Middle frontal gyrus (tissue), 1 donor: Measurements from ENCODE around the gene IGSF9B.

Experiments used
- DNase-seq: peaks from one replicate; pipeline ENCODE4 v3.0.0-alpha.2; 2015; ENCODE audit warnings: low spot score; ENCODE audit errors: extremely low spot score

The IGSF9B gene

DNA sequence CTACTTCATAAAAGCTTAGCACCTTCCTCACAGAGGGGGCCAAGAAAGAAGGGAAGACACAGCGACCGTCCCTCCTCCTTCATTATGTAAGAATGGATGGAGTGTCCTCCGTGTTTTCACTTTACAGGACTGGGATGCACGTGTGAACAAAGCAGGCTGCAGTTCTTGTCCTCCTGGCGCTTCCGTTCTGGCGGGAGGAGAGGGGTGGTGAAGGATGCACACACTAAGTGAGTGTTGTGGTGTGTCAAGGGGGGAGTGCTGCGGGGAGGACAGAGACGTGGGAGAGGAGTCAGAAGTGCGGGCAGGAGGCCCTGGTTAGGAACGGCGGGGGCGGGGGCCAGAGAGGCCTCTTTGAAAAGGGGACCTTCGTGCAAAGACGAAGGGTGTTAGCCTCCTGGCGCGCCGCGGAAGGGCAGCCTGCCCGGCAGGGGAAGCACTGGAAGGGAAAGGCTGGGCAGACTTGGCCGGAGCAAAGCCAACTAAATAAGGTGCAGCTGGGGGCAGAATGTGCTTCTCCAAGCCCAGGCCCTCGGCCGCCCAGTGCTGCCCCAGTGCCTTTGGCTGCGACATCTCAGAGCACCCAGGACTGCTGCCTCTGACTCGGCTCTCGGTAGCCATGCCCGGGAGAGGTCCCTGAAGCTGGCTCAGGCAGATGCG lies 27.0 kb upstream of the IGSF9B start:
- no peak for DNase-seq

DNA sequence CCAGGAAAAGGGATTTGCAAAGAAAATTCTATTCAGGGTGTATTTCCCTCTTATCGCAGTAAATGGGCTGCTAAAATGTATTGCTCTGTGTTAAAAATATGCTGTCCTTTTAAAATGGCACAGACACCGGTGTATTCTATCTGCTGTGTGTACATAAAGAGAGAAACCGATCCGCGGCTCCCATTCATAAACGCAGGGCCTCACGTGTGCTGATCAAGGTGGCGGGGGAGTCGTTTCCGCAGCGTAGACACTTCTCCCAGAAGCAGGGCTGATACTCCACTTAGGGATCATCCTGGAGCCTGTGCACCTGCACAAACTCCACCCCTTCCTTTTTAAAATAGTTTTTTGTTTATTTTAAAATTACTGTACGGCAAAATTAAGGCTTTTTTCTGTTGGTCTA lies 26.1 kb upstream of the IGSF9B start:
- no peak for DNase-seq

DNA sequence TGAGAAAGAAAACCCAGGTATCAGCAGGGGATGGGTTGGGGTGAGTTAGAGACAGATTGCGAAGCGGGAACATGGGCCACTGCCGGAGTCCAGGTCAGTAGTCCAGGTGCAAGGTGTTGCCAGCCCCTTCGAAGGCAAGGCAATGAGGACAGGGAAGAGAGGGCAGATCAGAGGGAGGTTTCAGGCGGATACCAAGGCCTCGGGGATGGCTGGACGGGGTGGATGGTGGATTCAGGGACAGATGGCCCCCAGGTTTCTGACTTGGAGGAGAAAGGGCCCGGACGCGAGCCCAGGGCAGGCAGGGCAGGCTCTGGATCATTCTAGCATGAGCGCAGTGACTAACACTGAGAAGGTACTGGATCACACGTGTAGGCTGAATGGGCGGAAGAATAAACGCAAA lies 25.4 kb upstream of the IGSF9B start:
- no peak for DNase-seq

DNA sequence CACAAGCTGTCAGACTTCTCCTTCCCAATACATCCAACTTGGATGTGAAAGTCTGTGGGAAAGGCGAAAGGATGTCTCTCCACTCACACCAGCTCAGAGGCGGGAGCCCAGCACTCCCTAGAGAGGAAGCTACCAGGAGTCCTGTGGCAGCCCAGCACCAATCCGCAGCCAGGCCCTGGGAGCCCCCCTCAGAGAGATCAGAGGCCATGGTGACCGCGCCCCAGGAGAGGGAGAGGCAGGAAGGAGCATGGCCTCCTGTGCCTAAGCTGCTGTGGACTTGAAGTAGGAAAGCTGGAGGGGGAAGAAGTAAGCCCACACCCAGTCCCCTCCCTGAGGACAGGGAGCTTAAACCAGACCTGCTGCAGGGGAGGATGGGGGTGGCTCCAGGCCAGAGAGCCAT lies 24.4 kb upstream of the IGSF9B start:
- no peak for DNase-seq

DNA sequence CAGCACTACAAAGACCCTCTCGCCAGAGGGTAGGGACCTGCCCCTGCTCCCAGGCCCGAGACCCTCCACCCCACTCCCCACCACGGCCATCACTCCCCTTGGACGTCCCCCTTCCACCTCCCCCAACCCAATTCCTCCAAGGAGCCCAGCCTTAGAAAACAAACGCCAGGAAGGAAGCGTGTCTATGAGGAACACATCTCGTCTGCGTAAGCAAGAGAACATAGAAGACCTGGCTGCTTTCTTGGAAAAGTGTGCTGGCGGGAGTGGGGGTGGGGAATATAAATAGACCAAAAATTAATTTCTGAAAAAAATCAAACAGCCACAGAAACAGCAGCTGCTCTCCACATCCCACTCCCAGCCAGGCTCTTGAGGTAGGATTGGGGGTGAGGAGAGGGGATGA lies 23.9 kb upstream of the IGSF9B start:
- DNase-seq, result no peak

DNA sequence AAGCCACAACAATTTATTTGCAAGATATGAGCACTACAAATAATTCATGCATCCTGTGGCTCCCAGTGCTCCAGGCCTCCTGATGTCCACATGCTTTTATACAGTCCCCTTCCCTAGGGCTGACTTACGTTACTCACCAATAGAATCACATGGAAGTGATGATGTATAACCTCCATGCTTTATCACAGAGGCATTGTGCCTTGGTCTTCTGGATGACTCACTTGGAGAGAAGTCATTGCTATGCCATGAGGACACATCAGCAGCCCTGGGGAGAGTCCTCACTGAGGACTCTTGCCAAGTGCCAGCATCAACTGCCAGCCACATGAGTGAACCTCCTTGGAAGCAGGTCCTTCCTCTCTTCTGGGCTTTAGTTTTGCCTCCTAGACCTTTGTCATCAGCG lies 22.0 kb upstream of the IGSF9B start:
- DNase-seq, result no peak

DNA sequence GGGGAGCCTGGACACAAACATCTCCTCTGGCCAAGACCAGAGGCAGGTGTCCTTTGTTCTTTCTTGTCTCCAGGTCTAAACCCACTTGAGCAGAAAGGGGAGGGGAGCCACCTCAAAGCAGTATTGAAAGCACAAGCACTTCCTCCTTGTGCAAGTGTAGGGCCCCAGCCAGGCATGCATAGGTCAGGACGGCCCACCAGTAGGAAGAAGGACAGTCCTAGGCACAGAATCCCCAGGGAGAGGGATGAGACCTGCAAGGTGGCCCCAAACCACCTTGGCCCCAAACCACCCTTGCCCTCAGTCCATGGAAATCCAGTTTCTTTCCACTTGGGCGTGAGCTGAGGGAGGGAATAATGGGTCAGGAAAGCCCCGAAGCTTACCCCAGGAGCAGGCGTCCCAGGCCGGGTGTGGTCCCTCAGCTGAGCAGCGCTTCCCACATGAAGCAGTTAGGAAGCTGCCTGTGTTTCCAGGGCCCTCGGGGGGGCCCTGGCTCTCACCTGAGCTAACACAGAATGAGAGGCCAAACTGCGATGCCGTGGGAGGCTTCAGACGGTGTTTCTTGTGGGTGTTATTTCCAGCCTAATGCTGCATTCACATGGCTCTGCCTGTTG lies 20.4 kb upstream of the IGSF9B start:
- no peak for DNase-seq

DNA sequence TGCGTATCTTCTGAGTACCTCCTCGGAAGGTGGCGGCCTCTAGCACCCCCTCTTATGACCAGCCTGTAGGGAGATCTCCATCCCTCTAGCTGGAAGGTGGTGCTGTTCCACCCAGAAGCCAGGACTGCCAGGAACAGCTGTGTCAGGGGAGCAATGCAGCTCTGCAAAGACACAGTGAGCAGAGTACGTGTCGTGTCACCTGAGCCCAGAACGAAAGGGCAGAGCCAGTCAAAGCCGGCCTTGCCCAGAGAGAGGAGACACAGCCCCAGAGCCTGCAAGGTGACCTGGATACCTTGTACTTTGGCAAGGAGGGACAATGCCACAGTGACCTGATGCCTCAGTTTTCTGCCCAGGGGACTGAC lies 18.7 kb upstream of the IGSF9B start:
- no peak for DNase-seq

DNA sequence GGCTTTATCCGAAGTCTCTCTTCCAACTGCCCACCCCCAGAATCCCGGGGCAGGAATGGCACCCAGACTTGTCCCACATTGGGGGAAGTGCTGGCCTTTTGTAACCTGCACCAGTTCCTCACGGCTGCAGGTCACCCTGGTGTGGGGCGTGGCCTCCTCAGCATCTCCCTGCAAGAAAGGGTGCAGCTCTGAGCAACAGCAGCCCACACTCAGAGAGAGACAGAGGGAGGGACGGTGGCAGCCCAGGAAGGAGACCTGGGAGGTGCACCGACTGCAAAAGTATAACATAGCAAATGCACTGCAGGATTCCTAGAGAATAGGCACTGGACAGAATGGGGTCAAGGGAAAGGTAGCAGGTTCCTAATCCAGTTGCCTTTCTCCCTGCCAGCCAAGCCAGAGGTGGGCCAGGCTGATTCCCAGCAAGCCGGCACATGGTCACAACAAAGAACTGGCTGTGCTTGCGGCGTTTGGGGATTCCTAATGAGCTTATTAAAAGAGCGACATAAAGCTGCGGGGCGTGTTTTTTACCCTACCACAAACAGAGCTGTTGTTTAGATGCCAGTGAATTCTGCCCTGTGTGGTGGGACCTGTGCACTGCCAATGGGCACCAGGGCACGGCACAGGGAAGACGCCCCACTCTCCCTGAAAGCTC lies 18.2 kb upstream of the IGSF9B start:
- DNase-seq, result no peak

DNA sequence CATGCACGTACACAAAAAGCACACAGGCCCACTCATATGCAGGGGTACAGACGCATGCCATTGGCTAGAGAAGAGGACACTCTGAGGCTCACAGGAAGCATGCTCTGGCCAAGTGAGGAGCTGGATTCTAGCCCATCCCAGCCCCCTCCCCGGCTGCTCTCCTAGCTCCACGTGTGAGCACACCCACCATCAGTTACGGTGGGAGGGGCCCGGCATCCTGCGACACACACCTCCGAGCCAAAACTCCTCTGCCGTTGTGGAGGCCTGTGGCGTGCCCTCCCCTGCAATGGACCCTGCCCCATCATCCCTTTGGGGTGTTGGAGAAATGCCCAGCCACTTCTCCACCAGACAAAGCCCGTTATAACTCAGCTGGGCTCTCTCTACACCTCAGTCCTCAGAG lies 15.1 kb upstream of the IGSF9B start:
- no peak for DNase-seq

DNA sequence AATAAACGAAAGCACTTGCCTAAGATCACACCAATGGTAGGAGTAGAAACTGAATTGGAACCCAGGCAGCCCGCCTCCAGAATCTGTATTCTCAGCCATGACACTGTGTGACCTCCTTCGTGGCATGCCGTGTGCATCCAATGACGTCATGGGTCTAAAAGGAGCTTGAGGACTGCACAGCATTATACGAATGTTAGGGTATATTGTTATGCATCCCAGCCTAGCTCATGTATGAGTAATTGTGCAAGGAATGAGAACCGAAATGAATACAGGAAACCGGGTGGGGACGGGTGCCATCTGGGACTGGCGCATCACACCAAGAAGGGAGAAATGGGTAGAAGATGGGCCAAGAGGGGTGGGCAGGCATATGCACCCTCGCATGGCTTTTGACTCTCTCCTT lies 12.3 kb upstream of the IGSF9B start:
- DNase-seq, result no peak

DNA sequence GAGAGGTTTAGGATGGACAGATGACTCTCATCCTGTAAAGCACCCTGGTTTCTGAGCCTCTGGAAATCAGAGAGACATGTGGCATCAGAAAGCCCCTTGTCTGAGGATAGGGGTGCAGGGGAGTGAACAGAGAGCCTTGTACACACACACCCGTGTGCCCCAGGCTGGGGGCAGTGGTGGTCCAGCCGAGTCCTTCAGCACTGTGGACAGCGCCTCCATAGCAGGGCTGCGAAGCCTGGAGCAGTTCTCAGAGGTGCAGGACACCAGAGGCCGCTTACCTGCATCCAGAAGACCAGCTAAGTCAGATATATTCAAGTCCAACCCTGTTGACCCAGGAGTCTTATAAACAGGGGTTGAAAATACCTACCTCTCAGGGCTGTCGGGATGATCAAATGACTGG lies 11.5 kb upstream of the IGSF9B start:
- DNase-seq, result no peak

DNA sequence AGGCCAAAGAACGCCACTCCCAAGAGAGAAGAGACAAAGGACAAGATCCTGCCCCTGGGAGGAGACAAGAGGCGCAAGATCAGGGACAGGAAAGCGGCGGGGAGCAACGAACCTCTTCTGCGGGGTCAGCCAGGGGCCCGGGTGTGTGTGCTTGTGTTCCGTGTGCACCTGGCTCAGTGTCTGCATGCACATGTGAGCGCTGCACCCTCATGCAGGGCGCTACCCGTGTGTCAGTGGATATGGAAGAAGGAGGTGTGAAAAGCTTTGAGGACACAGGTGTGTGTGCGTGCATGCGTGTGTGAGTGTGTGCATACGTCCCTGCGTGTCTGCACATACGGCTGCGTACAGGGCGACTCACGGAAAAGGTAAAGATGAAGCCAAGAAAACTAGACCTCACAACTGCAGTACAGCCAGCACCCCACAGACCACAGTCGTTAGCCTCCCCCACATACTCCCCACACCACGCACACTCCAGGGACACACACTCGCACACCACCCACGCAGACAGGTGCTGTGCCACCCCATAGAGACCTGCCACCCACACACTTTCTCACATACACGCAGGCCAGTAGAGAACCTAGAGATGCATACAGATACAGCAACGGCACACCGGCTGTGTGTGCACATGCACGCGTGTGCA lies 11.0 kb upstream of the IGSF9B start:
- no peak for DNase-seq

DNA sequence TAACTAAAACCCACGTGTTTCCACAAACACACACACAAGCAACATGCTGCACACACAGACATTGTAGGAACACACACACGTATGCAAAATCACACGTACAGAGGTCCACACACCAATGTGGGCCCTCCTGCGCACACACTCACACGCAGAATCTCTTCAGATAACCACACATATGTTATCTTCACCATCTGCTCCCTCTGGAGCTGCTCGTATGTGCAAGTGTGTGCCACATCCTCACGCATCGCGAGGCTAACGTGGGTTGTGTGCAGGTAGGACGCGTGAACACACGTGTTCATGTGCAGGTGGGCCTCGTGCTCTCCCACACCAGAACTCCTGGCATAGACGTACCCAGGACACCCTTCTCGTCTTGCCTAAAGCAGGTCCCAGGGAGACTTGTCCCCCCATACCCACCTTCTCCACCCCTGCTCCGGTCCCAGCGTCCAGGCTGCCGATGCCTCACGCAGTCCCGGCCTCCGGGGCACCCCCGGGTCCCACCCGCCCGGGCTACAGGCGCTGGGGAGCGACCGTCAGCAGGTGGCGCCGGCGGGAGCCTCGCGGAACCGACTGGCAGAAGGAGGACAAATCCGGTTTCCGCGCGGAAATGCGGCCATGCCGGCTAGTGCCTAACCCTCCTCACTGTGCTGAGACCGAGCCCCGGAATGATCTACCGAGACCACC lies 10.3 kb upstream of the IGSF9B start:
- DNase-seq, result peak; percentile 50

DNA sequence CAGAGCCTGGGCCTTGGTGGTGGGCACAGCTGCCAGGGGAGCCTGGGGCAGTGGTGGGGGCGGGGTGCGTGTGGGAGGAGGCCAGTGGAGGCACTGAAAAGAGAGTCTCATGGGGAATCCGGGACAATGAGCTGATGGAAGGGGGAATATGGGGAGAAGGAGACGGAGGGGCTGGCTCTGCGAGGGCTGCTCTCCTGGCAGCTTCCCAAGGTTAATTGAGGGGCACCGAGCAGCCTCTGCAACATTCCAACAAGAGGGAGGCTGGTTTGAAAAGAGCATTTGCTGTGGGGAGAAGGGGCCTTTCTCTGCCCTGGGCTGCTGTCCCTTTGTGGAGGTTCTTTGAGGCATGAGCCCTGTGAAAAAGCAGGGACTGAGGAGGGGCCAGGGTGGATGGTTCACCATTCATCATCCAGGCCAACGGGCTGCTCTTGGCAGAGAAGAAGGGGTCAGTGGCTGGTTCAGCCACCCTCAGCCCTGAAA lies 9.4 kb upstream of the IGSF9B start:
- DNase-seq, result no peak

DNA sequence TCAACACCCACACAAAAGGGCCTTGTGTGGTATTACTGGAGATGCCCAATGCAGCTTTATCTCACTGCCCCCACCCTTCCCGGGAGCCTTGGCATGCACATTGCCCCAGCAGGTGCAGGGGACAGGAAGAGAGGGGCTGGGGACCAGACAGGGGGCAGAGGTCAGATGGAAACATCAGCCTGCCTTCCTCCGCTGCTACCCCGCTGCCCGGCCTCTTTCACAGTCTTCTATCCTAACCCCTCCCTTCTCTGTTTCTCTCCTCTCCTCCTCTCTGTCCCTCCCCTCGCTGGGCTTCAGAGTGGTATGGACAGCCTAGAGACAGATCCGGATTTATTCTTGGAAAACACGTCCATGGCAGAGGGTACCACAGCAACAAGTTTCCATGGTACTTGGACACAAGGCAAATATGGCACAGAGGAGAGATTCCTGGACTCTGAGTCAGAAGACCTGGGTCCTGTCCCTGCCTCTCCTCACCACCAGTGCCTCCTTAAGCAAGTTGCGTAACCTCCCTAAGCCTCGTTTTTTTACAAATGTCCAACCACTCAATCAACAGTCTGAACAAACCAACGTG lies 8.3 kb upstream of the IGSF9B start:
- no peak for DNase-seq

DNA sequence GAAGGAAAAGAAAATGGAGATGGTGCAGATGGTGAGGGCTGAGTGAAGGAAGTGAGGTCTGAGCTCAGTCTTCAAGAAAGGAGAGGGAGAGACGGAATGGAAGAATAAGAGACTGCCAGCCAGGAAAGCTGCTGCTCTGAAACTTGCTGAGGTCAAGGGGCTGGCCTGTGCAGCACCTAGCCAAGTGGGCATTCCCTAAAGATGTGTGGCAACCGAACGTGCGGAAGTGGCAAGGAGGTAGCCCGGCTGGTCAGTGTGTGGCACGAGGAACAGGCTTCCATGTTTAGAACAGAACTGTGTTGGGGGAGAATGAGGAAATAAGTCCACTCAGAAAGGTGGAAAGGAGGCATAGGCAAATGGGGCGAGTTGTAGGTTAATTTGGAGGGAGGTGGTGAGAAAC lies 7.6 kb upstream of the IGSF9B start:
- no peak for DNase-seq

DNA sequence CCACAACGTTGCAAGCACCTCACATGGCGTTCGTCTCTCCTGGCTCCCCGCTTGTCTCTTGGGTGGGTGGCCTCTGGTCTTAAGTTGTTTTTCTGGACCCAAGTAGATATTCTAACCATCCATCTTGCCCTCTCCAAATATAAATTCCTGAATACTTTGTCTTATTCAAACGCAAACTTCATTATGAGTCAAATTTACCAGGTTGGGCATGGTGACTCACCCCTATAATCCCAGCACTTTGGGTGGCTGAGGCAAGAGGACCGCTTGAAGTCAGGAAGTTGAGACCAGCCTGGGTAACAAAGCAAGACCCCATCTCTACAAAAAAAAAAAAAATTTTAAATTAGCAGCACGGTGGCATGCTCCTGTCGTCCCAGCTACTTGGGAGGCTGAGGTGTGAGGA lies 5.1 kb upstream of the IGSF9B start:
- DNase-seq, result no peak

DNA sequence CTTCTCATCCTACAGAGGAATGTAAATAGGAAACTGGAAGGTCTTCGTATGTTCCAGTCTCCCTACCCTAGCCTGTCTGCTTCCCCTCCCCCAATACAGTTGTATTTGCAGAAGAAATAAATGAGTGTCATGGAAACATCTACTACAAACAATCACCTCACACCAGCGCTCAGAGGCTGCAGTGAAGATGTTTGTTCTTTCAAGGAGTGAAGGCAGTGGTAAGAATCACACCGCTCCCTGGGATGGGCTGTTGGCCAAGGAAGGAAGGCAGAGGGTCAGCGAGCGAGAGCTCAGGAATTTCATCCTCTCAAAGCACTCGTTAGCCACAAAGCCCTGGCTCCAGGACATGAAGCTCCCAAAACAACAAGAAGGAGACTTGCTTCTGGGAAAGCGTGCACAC lies 1.1 kb upstream of the IGSF9B start:
- DNase-seq, result no peak

DNA sequence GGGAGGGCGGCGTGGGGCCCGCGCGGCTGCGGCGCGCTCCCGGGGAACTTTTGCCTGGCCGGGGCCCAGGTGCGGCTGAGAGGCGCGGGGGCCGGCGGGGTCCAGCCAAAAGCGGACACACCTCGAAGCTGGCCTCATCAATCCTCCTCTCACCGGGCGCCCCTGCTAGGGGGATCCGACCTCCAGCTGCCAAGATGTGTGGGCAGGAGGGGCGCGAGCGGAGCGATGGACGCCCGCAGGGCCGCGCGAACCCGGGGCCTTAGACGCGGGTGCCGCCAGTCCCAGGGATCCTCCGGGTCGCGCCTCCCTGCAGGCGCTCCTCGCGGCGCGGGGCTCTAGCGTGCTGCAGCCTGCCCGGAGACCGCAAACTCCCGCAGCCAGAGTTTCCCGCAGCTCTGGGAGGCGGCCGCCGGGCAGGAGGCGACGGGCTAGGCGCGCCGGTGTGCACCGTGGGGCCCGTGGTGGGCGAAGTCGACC lies 785 bp downstream of the IGSF9B start:
- no peak for DNase-seq

DNA sequence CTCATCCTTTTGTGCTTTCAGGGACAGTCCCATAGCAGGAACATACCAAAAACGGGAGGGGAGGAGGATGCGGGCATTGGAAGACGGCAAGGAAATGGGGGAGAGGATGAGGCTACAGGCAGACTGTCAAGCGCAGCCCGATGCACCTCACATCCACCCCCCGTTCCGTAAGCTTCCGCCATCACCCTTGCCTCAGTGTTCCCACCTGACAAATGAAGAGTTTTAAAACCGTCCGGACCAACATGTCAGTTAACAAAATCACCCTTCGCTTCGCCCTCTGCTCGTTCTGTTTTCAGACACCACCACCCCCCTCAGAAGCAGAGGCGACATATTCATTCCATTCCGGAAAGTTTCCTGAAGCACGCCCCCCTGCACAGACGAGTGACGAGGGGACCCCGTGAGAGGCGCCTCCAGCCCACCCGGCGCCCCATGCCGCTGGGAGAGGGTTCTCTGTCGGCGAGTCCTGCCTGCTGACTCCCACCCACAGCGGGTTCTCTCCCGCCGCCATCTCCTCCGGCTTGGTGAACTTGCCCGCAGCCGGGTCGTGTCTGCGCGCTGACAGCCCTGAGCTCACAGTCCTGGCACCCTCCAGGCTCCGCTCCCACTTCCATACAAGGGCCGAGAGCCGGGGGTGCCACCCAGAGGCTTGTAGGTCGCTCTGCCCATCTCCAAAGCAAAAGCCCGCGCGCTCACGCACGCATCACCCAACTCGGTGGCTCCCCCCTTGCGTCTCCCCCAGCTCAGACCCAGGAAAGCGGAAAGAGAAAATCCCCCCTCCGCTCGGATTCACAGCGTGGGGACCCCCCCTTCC lies 1.5 kb downstream of the IGSF9B start:
- no peak for DNase-seq
